LNCaP clone FGC (cell line): ENCODE data around the gene NELL1.

Experiments
- DNase-seq: peaks from one replicate; pipeline ENCODE4 v3.0.0-alpha.2; 2011; ENCODE audit warnings: low read depth
- H3K4me3 ChIP-seq: 2 replicates; pipeline ENCODE4 v1.5.1; 2011; ENCODE audit warnings: mild to moderate bottlenecking, low read depth, low read length, control low read depth
- CTCF ChIP-seq: IDR thresholded peaks from 2 replicates; pipeline ENCODE4 v1.5.1; 2012; ENCODE audit warnings: mild to moderate bottlenecking; ENCODE audit not compliant: control insufficient read depth, insufficient read depth; ENCODE audit errors: extremely low read depth

Gene NELL1

GRCh38 chr11:20926799-20927540, 257.6 kb downstream of the NELL1 start:
- H3K4me3 ChIP-seq, result no peak overlapping the region
- TF ChIP-seq CTCF, result no peak
- no peak for DNase-seq

GRCh38 chr11:20931029-20931428, 261.6 kb downstream of the NELL1 start:
- no peak overlapping the region for H3K4me3 ChIP-seq
- no peak for TF ChIP-seq CTCF

GRCh38 chr11:20933086-20933485, 263.7 kb downstream of the NELL1 start:
- DNase-seq, result no peak
- TF ChIP-seq CTCF, result no peak
- H3K4me3 ChIP-seq, result no peak overlapping the region

More at GRCh38 chr11:20931029-20931428, 261.6 kb downstream of the NELL1 start:
- no peak for DNase-seq

GRCh38 chr11:20933958-20934357, 264.6 kb downstream of the NELL1 start:
- TF ChIP-seq CTCF, result no peak
- no peak overlapping the region for H3K4me3 ChIP-seq
- no peak for DNase-seq

GRCh38 chr11:20934516-20934915, 265.1 kb downstream of the NELL1 start:
- H3K4me3 ChIP-seq, result no peak overlapping the region
- no peak for TF ChIP-seq CTCF
- DNase-seq, result no peak

GRCh38 chr11:20937826-20938225, 268.4 kb downstream of the NELL1 start:
- no peak for DNase-seq
- TF ChIP-seq CTCF, result no peak
- no peak overlapping the region for H3K4me3 ChIP-seq

- no peak for DNase-seq
- no peak overlapping the region for H3K4me3 ChIP-seq
- TF ChIP-seq CTCF, result no peak
Measured at GRCh38 chr11:20949585-20949984, 280.2 kb downstream of the NELL1 start.
